Immature natural killer cell (primary cell): ENCODE results near the gene ULBP3. TPM values are rescaled to one million over a fixed set of nuclear protein-coding genes. Genes with fewer than 3 reads are reported as not detected.

Experiments used
- DNase-seq, 3 donors: peaks; one replicate each; pipeline ENCODE4 v3.0.0; 2022; ENCODE audit warnings: mixed read lengths in 1 of 3
- H3K27ac Mint-ChIP-seq, 6 donors: one replicate each; pipeline ENCODE4 v1.8.0; 2020; ENCODE audit warnings: mixed read lengths in 6 of 6, mild to moderate bottlenecking in 5 of 6, inconsistent platforms in 4 of 6, moderate library complexity in 3 of 6
- H3K27me3 Mint-ChIP-seq, 3 donors: one replicate each; pipeline ENCODE4 v1.8.0; 2020 to 2021; ENCODE audit warnings: low read depth in 3 of 3, mild to moderate bottlenecking in 3 of 3, mixed read lengths in 3 of 3, moderate library complexity in 3 of 3, inconsistent platforms in 1 of 3
- H3K36me3 Mint-ChIP-seq, 3 donors: one replicate each; pipeline ENCODE4 v1.8.0; 2020; ENCODE audit warnings: mixed read lengths in 3 of 3, inconsistent platforms in 2 of 3, mild to moderate bottlenecking in 2 of 3
- H3K4me1 Mint-ChIP-seq, 2 donors: one replicate each; pipeline ENCODE4 v1.8.0; 2020; ENCODE audit warnings: inconsistent platforms in 2 of 2, mild to moderate bottlenecking in 2 of 2, mixed read lengths in 2 of 2, moderate library complexity in 1 of 2
- H3K4me3 Mint-ChIP-seq, 5 donors: one replicate each; pipeline ENCODE4 v1.8.0; 2020; ENCODE audit warnings: mild to moderate bottlenecking in 5 of 5, mixed read lengths in 5 of 5, inconsistent platforms in 3 of 5, moderate library complexity in 3 of 5
- H3K9me3 Mint-ChIP-seq, 6 donors: one replicate each; pipeline ENCODE4 v1.8.0; 2020; ENCODE audit warnings: mild to moderate bottlenecking in 6 of 6, mixed read lengths in 6 of 6, inconsistent platforms in 4 of 6, moderate library complexity in 3 of 6
- polyA plus RNA-seq, 3 donors: library from polyadenylated mRNA; unstranded; fragments of 300-500 nt; fragmentation: Illumina TruSeq; gene quantifications; one replicate each; pipeline ENCODE4 v1.2.3, GENCODE V29; 2021

ULBP3 gene
- polyA plus RNA-seq = 1 to 10 TPM in 1 of 3 donors, under 1 TPM in 1, not detected in 1; 0.50 to 2.5 TPM

DNA sequence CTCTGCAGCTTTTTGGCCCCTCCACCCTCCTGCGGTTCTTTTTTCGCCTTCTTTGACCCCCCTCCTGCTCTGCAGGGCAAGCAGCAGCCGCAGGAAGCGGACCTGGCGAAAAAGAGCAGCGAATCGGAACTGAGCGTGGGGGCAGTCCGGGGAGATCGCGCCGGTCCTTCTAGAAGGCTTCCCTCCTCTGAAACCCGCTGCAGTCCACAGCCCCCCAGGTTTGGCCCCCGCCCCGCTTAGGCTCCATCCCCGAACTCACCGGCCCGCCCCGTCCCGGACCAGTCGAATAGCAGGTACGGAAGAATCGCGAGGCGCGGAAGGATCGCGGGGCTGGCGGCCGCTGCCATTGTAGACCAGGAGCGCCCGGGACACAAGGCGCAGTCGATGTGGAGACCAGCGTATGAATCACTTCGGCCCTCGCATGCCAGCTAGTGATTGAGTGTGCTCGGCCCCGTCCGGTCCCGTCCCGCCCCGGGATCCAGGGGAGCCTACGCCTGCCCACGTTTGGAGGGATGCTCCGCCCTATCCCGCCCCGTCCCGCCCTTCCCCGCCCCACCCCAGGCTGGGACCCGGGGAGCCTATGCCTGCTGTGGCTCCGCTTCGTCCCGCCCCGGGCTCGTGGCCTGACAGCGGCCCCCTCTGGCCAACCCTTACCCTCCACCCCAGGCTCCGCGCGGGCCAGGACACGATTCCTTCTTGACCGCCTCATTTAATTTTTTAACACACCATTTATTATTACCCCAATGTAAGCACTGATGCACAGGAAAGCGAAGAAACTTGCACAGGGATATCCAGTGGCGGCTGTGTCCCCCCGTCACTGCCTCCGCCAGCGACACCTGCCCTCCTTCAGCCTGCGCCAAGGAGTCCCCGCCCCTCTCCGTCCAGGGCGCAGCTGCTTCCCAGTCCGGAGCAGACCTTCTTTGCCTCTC lies at the start of gene ULBP3:
ULBP3 (minus strand) TSS at position 402 of the 929 bp plus-strand sequence; CDS start at position 347, 55 bp downstream.
- Mint-ChIP-seq H3K9me3 (no peaks in the 10 kb centered on the region), H3K36me3 (peaks cover 15 to 16% (median 15%) of the 10 kb centered on the region in 3 donors), H3K4me1 (peaks cover 12 to 23% of the 10 kb centered on the region in 2 donors), H3K27me3 (peaks cover 4 to 9% (median 4%) of the 10 kb centered on the region in 3 donors), H3K4me3 (peak within 1 kb of the TSS; percentile 81 to 94 (median 84)), H3K27ac (peak within 1 kb of the TSS in 5 of 6 donors; percentile 9 to 81 (median 49))
- peak; percentile 44 to 59 (median 57) for DNase-seq

DNA sequence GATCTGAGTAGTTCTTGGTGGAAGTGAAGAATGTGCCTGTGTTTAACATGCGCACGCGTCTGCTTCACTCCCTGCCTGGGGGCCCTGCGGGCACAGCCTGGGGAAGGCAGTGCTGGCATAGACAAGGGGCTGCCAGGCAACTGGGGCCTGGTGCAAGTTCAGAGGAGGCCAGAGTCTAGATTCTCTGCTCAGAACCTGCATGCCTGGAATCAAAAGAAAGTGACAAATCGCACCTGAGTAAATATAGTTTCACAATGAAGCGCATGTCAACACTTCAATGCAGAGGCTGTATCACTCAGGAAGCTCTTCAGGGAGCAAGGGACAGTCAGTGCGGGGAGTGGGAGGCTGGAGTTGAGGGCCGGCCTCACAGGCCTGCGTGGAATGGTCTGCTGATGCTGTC lies 49.7 kb upstream of the ULBP3 start:
- no peak overlapping the region for H3K4me3 Mint-ChIP-seq
- H3K27me3 Mint-ChIP-seq = peaks cover 0 to 3% (median 2%) of the 10 kb centered on the region in 3 donors
- H3K36me3 Mint-ChIP-seq = no peaks in the 10 kb centered on the region
- DNase-seq = no peak
- peaks cover 18 to 21% of the 10 kb centered on the region in 2 donors for H3K4me1 Mint-ChIP-seq
- peak overlapping the region in 1 of 6 donors; percentile 25 for H3K27ac Mint-ChIP-seq
- no peaks in the 10 kb centered on the region for H3K9me3 Mint-ChIP-seq

DNA sequence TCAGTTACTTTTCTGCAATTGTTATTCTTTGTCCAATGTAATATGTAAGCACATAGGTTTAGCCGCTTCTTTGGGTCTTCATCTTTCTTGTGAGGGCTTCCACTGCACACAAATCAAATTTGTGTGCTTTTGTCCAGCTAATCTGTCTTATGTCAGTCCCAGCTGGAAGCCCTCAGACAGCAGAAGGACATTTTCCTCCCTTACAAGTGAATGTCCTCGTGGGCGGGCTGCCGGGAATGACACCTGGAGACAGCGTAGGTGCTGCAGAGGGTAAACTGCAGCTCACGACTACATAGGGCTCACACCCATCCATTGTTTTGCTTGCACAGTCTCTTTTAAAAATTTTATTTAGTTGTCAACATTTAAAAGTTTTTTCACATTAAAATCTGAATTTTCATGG lies 49.3 kb upstream of the ULBP3 start:
- Mint-ChIP-seq H3K27ac (no peak overlapping the region), H3K4me3 (no peak overlapping the region), H3K36me3 (no peaks in the 10 kb centered on the region), H3K27me3 (peaks cover 0 to 3% (median 1%) of the 10 kb centered on the region in 3 donors), H3K9me3 (no peaks in the 10 kb centered on the region), H3K4me1 (peaks cover 15 to 19% of the 10 kb centered on the region in 2 donors)
- DNase-seq = no peak

DNA sequence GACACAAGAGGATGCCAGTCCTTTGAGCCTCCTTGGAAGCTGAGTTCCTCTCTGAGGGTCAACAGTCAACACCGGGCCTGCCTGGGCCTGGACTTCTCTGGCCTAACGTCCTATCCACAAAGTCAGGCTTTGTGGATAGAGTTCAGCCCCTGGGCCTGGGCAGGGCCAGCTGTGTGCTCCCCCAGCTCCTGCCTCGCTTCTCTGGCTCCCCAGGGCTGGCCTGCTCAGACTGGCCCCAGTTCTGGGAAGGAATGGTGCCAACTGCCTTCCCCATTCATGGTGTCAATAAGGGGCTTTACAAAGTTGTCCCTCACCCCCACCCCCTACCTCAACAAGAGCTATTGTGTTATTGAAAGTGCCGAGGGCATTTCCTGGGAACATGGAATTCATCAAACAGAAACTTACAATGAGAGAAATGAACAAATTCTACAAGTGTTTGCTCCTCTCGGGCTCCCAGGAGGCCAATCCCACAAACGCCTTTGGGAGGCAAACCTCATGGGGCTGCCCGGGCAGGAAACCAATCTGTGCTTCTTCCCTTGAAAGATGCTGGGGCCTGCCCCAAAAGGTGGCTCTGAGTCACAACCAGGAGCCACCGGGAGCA lies 47.4 kb upstream of the ULBP3 start:
- H3K4me3 Mint-ChIP-seq = no peak overlapping the region
- no peak for DNase-seq
- H3K27ac Mint-ChIP-seq = no peak overlapping the region
- no peaks in the 10 kb centered on the region for H3K36me3 Mint-ChIP-seq
- peaks cover 15 to 19% of the 10 kb centered on the region in 2 donors for H3K4me1 Mint-ChIP-seq
- H3K27me3 Mint-ChIP-seq = peaks cover 0 to 4% (median 3%) of the 10 kb centered on the region in 3 donors
- H3K9me3 Mint-ChIP-seq = no peaks in the 10 kb centered on the region

DNA sequence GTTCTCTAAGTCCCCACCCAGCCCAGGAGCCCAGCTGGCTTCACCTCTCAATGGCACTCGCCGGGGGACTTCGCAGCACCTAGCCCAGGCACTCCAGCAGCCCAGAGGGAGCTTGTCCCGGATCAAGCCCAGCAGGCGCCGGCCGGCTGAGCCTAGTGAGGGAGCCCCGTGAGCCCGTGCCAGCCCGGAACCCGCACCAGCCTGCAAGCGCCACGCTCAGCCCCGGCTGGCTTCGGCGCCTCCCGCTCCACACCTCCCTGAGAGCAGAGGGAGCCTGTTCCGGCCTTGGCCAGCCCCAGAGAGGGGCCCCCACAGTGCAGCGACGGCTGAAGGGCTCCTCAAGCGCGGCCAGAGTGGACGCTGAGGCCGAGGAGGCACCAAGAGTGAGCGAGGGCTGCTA lies 46.8 kb upstream of the ULBP3 start:
- Mint-ChIP-seq H3K36me3 (no peaks in the 10 kb centered on the region), H3K4me3 (no peak overlapping the region), H3K27ac (no peak overlapping the region), H3K4me1 (peaks cover 15 to 19% of the 10 kb centered on the region in 2 donors), H3K27me3 (peaks cover 0 to 4% (median 3%) of the 10 kb centered on the region in 3 donors), H3K9me3 (no peaks in the 10 kb centered on the region)
- no peak for DNase-seq

DNA sequence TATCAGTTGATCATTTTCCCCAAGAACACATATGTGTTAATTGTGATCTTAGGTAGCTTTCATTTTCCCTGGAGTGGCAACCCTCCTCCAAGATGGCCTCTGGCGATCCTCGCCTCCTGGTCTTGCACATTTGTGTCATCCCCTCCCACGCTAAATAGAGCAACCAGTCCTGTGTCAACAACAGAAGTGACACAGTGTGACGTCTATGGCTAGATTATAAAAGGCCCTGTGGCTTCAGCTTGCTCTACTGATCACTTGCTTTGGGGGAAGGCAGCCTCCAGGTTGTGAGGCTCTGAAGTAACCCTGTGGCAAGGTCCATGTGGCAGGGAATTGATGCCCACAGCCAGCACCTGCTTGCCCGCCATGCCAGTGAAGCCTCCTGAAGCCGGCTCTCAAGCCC lies 43.3 kb upstream of the ULBP3 start:
- Mint-ChIP-seq H3K9me3 (no peaks in the 10 kb centered on the region), H3K36me3 (no peaks in the 10 kb centered on the region), H3K4me1 (no peaks in the 10 kb centered on the region), H3K27me3 (peaks cover 2 to 5% (median 3%) of the 10 kb centered on the region in 3 donors), H3K4me3 (no peak overlapping the region), H3K27ac (no peak overlapping the region)
- no peak for DNase-seq

- Mint-ChIP-seq H3K4me3 (no peak overlapping the region), H3K9me3 (peaks cover 0 to 4% (median 0%) of the 10 kb centered on the region in 6 donors)
Observed at GRCh38 chr6:150102750-150103270, 33.9 kb upstream of the ULBP3 start.

GRCh38 chr6:150100745-150101144 lies 31.8 kb upstream of the ULBP3 start:
- Mint-ChIP-seq H3K9me3 (peaks cover 0 to 4% (median 0%) of the 10 kb centered on the region in 6 donors), H3K36me3 (no peaks in the 10 kb centered on the region), H3K27ac (no peak overlapping the region), H3K4me3 (no peak overlapping the region), H3K4me1 (no peaks in the 10 kb centered on the region), H3K27me3 (peaks cover 0 to 3% (median 1%) of the 10 kb centered on the region in 3 donors)
- DNase-seq = no peak

More at GRCh38 chr6:150102750-150103270, 33.9 kb upstream of the ULBP3 start:
- no peak overlapping the region for H3K27ac Mint-ChIP-seq
- no peaks in the 10 kb centered on the region for H3K4me1 Mint-ChIP-seq
- DNase-seq = no peak
- peaks cover 0 to 3% (median 1%) of the 10 kb centered on the region in 3 donors for H3K27me3 Mint-ChIP-seq
- no peaks in the 10 kb centered on the region for H3K36me3 Mint-ChIP-seq

GRCh38 chr6:150099953-150100352 lies 31.0 kb upstream of the ULBP3 start:
- H3K4me1 Mint-ChIP-seq = no peaks in the 10 kb centered on the region
- DNase-seq = no peak

GRCh38 chr6:150099546-150099945 lies 30.6 kb upstream of the ULBP3 start:
- Mint-ChIP-seq H3K9me3 (peaks cover 0 to 4% (median 0%) of the 10 kb centered on the region in 6 donors), H3K27ac (no peak overlapping the region), H3K4me3 (no peak overlapping the region), H3K27me3 (peaks cover 1 to 2% (median 2%) of the 10 kb centered on the region in 3 donors), H3K36me3 (no peaks in the 10 kb centered on the region), H3K4me1 (peaks cover 0 to 2% of the 10 kb centered on the region in 2 donors)
- DNase-seq = no peak

More at GRCh38 chr6:150099953-150100352, 31.0 kb upstream of the ULBP3 start:
- Mint-ChIP-seq H3K27ac (no peak overlapping the region), H3K4me3 (no peak overlapping the region), H3K27me3 (peaks cover 1 to 3% (median 2%) of the 10 kb centered on the region in 3 donors), H3K9me3 (peaks cover 0 to 4% (median 0%) of the 10 kb centered on the region in 6 donors), H3K36me3 (no peaks in the 10 kb centered on the region)

- Mint-ChIP-seq H3K36me3 (no peaks in the 10 kb centered on the region), H3K4me1 (peaks cover 0 to 2% of the 10 kb centered on the region in 2 donors), H3K4me3 (no peak overlapping the region), H3K27me3 (peaks cover 0 to 2% (median 0%) of the 10 kb centered on the region in 3 donors), H3K27ac (no peak overlapping the region), H3K9me3 (peaks cover 0 to 4% (median 0%) of the 10 kb centered on the region in 6 donors)
- DNase-seq = no peak
Observed at GRCh38 chr6:150098155-150098554, 29.2 kb upstream of the ULBP3 start.

- Mint-ChIP-seq H3K9me3 (no peaks in the 10 kb centered on the region), H3K27ac (no peak overlapping the region), H3K4me1 (peaks cover 0 to 2% of the 10 kb centered on the region in 2 donors), H3K4me3 (no peak overlapping the region), H3K27me3 (peaks cover 0 to 4% (median 3%) of the 10 kb centered on the region in 3 donors), H3K36me3 (no peaks in the 10 kb centered on the region)
- no peak for DNase-seq
Observed at GRCh38 chr6:150093397-150093796, 24.5 kb upstream of the ULBP3 start.

DNA sequence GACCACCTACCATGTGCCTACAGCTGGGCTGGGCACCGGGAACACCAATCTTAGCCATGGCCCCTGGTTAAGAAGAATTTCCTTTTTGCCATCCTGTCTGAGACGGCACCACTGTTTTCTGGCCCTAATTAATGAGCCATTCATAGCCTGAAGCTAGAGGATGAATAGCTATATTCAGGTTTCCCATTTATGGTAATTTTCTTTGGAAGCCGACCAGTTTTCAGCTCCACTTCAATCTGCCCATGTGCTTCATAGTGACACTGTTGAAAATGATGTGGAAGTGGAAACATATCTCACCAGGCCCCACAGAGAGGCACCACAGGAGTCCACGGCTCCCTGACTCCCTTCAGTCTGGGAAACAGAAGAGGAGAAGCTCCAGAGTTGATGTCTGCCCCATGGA lies 22.6 kb upstream of the ULBP3 start:
- Mint-ChIP-seq H3K27ac (no peak overlapping the region), H3K9me3 (no peaks in the 10 kb centered on the region), H3K4me1 (peaks cover 0 to 2% of the 10 kb centered on the region in 2 donors), H3K4me3 (no peak overlapping the region), H3K27me3 (peaks cover 0 to 4% (median 3%) of the 10 kb centered on the region in 3 donors), H3K36me3 (no peaks in the 10 kb centered on the region)
- DNase-seq = no peak
